Upper lobe of left lung (tissue), 4 donors: ENCODE results near the gene AP2A2.
A peak's percentile ranks its signal among the peaks of the same experiment; 100 is the strongest.

Experiments
- EP300 ChIP-seq, 4 donors: sonication (generic); formaldehyde crosslinking; IDR thresholded peaks; one replicate each; pipeline ENCODE4 v1.5.1; 2017; ENCODE audit warnings: antibody characterized with exemption in 4 of 4, control low read depth in 2 of 4
- POLR2A ChIP-seq, 4 donors: fragments of 450-650 bp; IDR thresholded peaks; one replicate each; pipeline ENCODE4 v1.5.1; 2016 to 2017; ENCODE audit warnings: antibody characterized with exemption in 4 of 4, mild to moderate bottlenecking in 2 of 4
- POLR2AphosphoS5 ChIP-seq, 2 donors: sonication (generic); formaldehyde crosslinking; IDR thresholded peaks; one replicate each; pipeline ENCODE4 v1.5.1; 2017; ENCODE audit warnings: antibody characterized with exemption in 2 of 2
- TF ChIP-seq, protein P1 (sequence below), 6 experiments: fragments of 450-650 bp in 4 of 6; fragments of 200-600 bp in 2 of 6; sonication (generic) in 2 of 6; IDR thresholded peaks; one replicate each; pipeline ENCODE4 v1.5.1; 2016 to 2019; ENCODE audit warnings: antibody characterized with exemption in 6 of 6

GRCh38 chr11:932435-932834, 6.8 kb downstream of the AP2A2 start:
- TF ChIP-seq, protein P1, sequence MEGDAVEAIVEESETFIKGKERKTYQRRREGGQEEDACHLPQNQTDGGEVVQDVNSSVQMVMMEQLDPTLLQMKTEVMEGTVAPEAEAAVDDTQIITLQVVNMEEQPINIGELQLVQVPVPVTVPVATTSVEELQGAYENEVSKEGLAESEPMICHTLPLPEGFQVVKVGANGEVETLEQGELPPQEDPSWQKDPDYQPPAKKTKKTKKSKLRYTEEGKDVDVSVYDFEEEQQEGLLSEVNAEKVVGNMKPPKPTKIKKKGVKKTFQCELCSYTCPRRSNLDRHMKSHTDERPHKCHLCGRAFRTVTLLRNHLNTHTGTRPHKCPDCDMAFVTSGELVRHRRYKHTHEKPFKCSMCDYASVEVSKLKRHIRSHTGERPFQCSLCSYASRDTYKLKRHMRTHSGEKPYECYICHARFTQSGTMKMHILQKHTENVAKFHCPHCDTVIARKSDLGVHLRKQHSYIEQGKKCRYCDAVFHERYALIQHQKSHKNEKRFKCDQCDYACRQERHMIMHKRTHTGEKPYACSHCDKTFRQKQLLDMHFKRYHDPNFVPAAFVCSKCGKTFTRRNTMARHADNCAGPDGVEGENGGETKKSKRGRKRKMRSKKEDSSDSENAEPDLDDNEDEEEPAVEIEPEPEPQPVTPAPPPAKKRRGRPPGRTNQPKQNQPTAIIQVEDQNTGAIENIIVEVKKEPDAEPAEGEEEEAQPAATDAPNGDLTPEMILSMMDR (IDR thresholded peaks at IDR 0.05), result no peak
- TF ChIP-seq POLR2AphosphoS5 (IDR thresholded peaks at IDR 0.05) (peak in 1 of 2 donors; percentile 41), POLR2A (IDR thresholded peaks at IDR 0.05) (no peak), EP300 (IDR thresholded peaks at IDR 0.05) (no peak)
